ENCODE results near the gene LRMDA.

The LRMDA gene

DNA sequence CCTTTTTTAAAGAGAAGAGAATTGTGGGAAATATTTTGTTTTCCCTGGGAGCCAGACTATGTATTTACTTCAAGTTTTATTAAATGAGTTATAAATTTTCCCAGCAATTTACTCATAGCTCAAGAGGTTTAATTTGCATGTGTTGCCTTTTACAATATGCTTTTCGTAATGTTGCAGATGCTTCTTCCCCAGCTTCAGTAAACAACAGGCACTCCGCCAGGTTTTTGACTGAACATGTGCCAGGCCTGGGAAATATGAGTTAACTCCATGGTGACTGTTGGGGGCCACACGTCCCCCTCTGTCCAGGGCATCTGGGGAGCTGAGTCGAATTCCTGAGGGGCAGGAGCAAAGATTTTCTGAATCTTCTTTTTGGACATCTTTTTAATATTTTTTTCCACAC, 545.7 kb downstream of the LRMDA start:
- no peak for DNase-seq

DNA sequence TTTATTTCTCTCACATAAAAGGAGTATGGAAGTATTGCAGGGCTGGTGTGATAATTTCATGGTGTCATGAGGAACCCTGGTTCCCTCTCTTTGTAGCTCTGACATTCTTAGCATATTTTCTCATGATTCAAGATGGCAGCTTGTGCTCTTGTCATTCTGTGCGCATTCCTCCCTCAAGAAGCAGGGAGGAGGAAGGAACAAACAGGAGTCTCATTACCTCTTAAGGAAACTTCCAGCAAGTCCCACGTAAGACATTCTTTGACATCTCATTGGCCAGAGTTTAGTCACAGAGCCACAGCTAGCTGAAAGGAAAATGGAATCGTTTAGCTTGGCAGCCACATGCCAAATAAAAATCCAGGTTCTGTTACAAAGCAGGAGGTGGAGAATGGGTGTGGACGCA, 546.8 kb downstream of the LRMDA start:
- DNase-seq = no peak

DNA sequence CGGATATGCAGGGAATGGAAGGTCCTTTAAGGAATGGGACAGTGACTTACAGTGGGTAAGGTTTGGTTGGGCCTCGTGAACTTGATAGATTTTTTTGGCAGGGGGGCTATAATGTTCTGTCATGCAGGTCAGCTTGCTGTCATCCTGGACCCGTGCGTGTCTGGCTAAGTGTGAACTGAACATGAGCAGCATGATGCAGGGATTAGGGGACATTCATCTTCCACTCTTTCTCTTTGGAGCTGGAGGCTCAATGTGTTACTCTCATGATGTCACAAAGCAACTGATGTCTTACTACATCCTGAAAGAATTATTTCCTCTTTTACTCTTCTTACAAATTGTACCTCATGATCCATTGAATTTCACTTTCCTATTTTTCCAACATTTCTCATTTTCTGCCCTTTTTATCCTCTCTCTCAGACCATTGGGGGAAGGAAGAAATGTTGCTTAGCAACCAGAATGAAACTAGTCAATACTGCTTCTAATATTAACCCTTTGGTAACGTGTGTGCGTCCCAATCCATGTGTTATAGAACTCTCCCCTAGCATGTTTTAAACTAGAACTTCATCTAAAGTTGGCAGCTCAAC, 549.1 kb downstream of the LRMDA start:
- no peak for DNase-seq

DNA sequence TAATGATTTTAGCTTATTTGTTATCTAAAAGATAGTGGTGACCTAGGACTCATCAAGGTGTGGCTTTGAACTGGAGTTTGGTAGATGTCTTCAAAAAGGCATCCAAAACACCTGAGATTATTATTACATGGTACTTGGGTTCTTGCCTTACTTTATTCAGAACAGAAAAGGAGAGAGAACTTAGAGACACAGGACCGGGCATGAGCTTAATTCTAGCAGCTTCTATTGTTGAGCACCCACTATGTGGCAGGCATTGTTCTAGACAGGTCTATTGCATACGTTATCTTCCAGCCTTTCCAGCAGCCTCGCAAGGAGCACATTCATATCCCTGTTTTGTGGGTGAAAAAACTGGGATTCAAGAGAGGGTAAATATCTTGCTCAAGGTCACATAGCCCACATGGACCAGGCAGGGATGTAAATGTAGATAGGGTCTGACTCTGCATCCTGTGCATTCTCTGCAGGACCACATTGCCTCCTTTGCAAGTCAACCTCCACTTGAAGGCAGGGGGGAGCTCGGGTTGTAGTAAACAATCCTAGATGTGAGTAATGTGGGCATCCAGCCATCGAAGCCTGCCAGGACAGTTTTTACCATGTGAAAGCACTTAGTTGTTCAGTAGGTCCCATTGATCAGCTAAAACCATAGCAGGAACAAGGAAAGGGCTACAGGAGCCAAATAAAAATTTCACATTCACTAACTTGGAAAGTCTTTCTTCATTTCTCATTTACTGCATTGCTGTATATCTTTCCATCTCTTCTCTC, 551.4 kb downstream of the LRMDA start:
- DNase-seq = no peak

DNA sequence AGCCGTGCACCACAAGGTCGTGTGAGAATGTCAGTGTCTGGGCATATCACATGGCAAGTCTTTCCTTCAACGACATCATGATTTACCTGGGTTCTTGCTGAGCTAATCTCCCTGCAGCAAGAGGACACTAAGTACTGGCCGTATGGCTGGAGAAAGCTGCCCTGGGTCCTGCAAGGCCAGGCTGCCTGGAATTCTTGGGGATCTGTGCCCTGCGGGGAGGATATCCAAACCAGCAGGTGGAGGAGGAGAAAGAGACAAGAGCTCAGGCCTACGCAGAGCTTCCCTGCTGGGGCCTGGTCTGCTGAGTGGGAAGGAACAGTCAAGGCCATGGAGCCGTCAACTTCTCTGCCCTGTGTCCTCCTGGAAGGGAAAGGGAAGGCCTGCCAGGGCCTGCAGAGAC, 552.6 kb downstream of the LRMDA start:
- no peak for DNase-seq

DNA sequence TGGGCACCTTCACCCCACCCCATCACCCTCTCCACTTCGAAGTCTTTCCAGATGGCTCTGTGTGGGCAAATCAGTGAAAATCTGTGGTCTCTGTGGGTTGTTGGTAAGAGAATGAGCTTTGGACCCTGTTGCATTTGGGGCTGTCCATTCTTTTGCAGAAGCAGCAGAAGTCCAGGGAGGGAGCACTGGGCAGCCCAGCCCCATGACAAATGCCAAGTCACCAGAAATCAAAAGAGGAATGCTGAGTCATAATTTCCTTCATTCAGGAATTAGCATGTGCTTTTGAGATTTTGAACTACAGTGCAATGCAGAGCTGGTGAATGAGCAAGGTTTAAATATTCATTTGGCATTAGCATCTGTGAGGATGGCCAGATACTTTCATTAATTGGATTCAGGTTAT, 556.2 kb downstream of the LRMDA start:
- no peak for DNase-seq

DNA sequence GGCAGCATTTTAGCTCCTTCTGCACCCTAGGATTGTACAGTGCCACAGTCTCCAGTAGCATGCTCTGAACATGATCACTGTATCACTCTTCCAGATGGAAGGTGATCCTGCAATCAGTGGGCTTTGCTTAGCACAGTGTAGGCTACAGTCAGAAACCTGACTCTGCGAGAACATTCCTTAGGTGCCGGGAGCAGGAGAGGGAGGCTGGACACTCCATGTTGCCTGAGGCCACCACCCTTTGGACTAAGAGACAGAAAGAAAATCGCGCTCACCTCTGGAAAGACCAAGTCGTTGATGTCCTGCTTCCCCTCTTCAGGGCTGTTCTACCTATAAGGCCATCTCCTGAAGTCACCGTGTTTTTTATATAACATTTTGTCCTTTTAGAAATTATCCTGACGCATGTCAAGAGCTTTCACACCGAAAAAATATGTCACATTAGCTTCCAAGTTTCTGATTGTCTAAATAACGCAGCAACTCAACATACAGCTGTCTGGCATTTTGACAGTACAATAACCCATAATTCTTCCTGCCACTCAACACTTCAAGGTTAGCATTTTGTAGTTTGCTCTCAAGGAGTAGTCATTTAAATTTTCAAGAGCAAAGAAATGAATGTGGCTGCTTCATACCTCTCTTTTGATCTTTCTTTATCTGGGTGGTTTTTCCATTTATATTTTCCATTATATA, 563.1 kb downstream of the LRMDA start:
- DNase-seq = no peak

DNA sequence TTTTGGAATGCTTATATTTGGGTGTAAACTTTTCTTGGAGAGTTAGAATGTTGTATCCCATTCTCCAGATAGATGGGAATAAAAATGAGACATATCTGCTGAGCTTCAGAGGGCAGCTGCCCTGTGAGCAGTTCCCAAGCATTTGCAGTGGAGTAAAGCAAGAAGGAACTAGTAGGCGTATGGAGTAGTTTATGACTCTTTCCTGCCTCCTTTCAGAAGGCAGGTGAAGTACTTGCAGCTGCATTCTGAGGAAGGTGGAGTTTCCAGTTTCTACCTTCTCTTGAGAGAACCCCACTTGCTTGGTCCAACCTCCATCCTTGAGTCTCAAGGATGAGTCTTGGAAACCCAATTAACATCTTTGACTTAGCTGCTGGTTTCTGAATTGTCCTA, 563.6 kb downstream of the LRMDA start:
- no peak for DNase-seq

DNA sequence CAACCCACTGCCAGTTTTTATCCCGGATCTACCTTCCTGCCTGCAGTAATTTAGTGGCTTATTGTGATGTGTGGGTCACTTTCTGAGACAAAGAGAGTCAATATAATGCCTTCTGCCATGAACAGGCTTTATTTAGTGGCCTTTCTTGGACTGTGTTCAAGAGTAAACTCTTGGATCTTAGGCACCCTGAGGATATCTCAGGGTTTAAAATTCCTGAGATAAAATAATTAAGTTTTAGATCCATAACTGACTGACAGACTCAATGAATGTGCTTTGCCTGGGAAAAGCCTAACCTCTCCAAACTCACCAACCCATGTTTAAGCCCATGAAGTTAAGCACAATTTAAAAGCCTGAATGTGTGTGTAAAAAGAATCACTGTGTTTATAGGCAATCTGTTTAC, 564.3 kb downstream of the LRMDA start:
- DNase-seq = no peak

DNA sequence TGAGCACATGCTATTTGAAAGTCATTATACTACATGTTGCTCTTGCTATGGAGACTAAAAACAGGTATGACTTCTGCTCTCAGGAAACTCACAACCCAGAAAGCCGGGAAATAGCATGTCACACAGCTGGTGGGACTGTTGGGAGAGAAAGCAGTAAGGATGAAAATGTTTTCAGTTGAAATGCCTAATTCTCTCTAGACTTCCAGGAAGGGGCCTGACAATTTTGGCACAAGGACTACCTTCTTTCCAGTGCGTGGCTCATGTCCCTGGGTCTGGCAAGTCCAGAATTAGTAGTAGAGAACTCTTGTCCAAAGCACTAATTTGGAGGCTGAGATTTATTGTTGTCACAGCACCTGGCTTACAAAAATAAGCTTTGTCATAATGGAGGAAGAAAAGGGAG, 567.6 kb downstream of the LRMDA start:
- DNase-seq = no peak

DNA sequence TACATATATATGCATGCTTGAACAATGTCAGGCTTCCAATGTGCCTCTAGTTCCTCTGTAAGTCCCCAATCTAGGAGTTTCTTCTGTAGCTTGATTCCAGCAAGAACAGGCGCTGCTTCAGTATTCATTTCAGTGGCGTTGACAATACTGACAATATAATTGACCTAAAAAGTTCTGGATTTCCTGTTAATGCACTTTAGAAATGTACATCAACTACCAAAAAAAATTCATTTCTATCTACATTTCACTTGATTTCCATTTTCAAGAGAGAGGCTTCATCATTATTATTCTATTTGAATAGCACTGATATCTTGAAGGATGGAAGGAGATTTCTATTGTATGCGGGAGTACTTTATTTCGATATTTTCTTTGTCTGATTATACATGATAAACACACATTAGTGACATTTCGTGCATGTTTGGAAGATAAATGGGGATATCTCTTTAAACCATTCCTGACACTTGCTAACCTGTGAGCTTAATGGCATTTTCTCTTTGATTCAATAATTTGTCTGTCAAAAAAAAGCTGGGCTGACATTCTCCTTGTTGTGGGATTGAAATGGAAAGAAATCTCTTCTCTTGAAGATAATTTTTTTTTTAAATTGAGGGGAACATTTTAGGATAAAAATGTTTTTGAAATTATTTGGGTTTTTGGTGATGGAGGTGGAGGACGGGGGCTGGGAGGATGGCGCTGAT, 568.2 kb downstream of the LRMDA start:
- DNase-seq = no peak

DNA sequence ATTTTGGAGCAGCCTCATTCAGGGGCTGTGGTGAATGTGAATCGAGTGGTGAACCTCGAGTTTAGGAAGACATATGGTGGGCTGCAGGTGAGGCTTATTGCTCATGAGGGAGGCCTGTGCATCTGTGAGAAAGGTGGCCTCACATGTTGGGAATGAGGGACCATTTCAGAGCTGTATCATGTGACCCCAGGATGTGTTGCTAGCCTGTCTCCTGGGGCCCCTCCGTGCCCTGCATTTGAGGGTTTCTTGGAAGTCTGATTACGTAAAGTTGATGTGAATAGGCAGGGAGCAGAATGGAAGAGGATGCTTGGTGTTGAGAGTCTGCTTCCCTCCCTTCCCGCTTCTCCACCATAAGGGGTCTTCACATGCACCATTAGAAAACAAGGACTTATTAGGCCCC, 569.1 kb downstream of the LRMDA start:
- DNase-seq = no peak

DNA sequence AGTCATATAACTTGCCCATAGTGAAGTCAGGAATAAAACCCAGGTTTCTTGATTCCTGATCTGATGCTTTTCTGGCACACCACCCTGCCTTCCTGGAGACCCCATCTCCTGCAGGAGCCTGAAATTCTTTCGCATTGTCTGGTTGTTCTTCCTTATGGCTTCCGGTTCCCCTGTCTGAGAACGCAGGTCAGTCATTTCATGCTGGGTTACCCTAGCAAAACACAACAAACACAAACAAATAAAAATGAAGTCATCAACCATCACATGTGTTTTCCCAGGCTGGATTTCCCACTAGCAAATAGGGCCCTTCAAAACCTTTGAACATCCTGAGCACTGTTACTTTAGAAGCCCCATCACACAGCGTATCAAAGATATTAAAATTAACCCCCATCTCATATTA, 569.6 kb downstream of the LRMDA start:
- DNase-seq = no peak

DNA sequence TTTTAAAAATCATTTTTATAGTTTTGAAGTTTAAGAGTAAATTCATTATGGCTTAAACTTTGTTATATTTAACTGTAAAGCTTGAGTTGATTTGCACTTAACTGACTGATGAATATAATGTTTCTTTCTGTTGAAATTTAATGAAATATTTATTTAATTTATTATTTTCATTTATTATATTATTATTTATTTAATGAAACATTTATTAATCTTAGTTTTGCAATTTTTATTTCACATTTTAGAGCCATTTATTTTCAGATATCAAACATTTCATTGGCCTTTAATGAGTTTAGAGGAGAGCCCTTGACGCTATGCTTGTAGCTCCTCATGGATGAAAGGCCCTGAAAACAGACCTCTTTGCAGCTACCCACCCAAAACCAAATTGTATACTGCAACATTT, 570.0 kb downstream of the LRMDA start:
- DNase-seq = no peak

DNA sequence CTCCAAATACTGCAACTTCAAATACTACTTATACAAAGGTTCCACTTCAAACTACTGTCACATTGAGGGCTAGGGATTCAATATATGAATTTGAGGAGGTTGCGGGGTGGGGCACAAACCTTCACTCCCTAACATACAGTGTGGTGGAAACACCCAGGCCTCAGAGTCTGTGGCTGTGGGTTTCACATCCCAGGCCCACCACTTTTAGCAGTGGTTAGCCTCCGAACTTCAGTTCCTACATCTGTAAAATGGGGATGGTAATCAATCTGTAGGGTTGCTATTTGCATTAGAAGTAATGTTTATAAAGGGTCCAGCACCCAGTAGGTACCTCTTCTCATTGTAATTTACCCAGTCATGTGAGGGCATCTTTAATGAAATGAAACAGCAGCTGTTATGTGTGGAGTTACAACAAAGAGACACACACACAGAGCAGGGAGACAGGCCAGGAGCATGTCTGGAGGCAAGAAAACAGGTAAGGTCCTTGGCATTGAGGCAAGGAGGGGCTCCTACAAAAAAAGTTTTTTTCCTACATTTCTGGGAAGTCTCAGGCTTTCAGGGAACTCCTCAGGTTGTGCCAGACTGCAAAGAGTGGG, 570.9 kb downstream of the LRMDA start:
- no peak for DNase-seq

DNA sequence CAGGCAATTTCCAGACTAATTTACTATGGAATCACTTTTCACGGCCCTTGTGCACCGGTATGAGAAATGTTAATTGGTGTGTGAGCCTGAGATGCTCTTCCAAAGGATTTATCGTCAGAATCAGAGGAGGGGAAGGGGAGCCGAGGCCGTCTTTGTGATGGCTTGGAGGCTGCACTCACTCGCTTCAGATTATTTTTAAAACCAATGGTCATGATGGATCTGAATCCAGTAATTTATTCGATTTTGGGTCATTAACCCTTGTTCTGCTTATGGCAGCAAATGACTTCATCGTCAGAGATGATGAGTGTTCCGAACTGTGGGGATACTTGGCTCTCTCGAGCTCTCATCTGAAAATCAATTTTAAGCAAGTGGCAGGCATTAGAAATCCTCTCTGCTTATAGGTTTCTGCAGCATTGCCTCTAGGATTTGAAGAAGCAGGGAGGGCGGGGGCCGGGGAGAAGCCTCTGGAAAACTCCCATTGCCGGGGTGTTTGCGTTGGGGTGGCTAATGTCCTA, 576.3 kb downstream of the LRMDA start:
- DNase-seq = no peak

DNA sequence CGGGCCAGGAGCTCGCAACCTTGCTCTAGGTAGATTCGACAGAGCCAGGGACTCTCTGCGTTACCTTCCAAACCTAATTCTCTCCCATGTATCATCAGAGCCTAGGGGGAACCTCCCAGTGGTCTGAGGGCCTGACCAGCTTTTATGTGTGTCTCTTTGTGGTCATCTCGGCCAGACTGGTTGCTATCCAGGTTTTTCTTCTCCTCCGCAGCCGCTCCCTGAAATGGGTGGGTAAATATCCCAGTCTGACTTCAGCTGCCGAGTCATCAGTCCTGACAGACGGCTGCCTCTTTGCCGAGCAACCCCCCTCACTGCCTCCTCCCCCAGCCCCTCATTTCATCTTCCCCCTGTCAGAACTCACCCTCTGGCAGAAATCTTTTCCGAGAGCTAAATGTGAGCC, 578.1 kb downstream of the LRMDA start:
- DNase-seq = no peak

DNA sequence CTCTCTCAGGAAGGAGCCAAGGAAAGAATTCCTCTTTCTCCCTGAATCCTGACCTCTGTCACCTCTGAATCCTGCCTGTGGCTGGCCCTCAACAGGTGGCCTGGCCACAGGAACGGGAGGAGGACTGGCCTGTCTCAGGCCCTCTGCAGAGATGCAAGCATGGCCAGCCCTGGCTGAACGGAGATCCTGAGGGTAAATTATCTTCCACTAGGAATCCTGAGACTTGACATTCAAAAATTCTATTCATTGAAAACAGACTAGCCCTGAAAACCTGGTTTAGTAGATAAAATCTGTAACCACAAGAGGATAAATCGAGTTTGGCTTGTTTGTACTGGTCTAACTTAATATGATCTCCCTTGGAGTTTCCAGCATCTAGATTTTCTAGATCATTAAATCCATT, 579.3 kb downstream of the LRMDA start:
- no peak for DNase-seq

DNA sequence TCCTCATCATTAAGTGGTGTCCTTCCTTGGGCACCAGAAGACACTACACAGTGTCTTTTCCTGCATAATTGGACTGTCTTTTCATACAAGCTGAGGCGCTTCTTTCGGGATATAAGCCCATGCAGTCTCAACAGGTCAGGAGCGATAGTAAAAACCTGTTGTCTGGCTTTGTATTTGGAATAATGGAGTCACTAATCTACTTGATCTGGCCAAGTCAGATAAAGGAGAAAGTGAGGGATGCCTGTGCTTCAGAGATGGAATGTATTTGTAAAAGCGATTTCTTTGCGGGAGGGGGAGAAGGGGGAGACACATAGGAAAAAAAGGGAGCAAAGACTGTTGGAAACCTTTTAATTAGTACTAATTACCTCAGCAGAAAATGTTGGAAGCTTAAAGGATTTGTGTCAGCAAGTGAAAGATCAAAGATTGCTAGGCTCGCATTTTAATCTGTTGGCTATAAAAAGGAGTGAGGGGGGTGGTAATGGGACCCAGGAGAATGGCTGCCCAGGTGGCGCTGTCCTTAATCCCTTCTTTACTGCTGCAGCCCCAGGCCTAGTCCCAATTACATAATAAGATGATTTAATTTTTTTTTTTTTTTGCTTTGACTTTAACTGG, 581.4 kb downstream of the LRMDA start:
- DNase-seq = peak; percentile 37

DNA sequence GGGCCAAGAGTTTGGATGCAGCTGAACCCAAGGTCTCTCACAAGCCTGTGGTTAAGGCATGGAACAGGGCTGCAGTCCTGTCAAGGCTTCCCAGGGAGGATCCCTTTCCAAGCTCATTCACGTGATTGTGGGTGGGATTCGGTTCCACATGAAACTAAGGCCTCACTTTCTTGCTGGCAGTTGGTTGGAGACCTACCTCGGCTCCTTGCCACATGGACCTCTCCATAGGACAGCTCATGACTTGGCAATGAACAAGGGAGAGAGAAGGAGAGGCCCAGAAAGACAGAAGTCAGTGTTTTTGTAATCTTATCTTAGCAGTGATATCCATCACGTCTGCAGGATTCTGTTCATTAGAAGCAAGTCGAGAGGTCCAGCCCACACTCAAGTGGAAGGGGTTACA, 583.8 kb downstream of the LRMDA start:
- no peak for DNase-seq

DNA sequence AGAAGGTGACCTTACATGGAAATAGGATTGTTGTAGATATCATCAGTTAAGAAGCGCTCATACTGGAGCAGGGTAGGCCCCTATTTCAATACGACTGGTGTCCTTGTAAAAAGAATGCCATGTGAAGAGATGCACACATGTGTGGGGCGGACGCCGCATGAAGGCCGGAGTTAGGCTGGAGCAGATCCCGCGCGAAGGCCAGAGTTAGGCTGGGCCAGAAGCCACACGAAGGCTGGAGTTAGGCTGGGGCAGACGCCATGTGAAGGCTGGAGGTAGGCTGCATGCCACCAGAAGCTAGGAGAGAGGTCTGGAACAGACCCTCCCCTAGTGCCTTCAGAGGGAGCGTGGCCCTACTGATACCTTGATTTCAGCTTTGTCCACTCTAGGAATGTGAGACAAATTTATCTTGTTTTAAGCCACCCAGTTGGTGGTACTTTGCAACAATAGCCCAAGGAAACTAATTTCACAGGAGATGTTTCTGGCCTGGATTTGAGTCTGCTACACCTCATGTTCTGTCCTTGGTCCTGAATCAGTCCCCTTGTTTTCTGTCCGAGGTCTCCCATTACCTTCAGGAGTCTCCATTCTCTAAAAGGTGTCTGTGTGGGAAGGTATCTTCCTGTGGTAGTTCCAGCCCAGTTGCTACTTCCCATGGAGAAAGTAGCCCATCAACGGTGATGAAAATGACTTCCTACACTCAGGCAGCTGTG, 585.8 kb downstream of the LRMDA start:
- DNase-seq = no peak

Data from NCI-H524 treated with DMSO at 0.1 percent for 48 hours (cell line).